NCI-H226 (cell line): ENCODE results near the gene TIGD3.
A peak's percentile ranks its signal among the peaks of the same experiment; 100 is the strongest.

ENCODE experiments used
- DNase-seq: peaks from one replicate; pipeline ENCODE4 v3.0.0-alpha.2; 2015

Gene TIGD3

DNA sequence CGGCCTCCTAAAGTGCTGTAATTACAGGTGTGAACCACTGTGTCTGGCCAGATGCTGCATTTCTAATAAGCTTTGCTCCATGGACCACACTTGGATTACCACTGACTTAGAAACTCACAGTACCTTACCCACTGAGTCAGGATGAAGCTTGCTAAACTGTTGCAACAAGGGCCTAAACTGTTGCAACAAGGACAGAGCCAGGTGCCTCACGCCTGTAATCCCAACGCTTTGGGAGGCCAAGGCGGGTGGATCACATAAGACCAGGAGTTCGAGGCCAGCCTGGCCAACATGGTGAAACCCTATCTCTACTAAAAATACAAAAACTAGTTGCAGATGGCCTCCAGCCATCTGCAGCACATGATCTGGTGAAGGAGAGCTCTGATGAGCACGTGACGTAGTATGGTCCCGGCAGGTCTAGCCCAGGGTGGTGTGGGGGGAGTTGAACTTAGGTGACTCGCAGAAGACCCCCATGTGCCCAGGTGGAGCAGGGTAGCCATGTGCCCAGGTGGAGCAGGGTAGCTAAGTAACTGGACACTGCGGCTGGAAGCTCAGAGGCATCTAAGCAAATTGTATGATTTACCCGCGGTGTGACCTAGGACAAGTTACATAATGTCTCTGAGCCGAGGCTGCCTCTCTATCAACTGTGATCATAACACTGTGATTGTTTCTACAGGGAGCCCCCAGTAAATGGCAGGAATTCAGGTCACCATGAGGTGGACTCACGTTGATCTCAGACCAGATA, 19.5 kb downstream of the TIGD3 start:
- DNase-seq = no peak

DNA sequence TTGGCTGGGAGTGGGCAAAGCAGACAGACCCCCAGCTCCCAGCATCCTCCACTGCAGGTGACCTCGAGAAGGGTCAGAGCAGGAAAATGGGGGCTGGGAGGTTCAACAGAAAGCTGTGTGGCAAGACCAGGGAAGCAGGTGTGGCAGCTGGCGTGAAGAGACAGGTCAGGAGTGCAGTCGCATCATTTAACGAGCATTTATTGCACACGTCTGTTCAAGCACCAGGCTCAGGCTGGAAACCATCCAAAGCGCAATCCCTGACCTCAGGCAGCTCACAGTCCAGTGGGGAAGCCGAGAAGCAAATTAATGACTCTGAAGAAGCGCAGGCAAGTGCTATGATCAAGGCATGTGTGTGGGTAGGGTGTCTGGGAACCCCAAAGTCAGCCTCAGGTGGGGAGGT, 20.5 kb downstream of the TIGD3 start:
- no peak for DNase-seq

DNA sequence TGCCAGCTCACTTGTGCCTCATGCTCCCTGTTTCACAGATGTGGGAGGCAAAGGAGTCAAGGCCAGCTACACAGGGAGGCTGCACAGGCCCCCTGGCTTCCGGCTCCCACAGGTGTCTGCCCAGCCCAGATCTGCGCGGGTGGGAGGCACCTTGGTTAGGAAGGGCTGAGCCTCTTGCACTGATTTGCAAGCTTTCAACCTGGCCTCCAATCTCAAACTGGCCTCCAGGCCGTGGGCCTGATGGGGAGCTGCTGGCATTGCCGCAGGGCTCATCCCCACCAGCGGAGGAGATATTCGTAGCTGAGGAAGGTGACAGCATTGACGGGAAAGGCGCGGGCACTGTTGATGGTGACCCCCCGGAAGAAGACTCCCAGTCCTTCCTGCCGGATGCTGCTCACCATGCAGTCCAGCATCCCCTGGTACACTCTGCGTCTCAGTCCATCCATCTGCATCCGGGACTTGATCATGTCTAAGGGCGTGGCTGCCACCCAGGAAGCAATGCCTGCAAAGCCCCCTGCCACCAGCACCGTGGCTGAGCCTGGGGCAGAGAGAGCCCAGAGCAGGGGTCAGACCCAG, 21.7 kb downstream of the TIGD3 start:
- DNase-seq = no peak

DNA sequence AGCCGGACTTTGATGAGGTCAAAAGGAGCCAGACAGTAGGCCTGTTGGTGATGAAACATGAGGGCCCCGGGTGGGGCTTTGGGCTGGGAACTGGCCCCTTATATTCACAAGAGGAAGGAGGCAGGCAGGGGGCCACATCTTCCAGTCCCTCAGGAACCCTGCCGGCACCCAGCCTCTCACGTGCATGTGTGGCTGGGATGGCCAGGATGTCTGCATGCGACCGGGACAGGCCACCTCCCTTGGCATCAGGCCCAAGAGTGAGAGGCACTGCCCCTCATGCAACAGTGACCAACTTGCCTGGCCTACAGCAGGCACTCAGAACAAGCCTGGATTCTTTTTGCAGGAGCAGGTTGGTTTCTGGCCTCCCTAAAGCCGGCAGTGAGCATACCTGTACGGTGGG, 22.5 kb downstream of the TIGD3 start:
- DNase-seq = no peak

DNA sequence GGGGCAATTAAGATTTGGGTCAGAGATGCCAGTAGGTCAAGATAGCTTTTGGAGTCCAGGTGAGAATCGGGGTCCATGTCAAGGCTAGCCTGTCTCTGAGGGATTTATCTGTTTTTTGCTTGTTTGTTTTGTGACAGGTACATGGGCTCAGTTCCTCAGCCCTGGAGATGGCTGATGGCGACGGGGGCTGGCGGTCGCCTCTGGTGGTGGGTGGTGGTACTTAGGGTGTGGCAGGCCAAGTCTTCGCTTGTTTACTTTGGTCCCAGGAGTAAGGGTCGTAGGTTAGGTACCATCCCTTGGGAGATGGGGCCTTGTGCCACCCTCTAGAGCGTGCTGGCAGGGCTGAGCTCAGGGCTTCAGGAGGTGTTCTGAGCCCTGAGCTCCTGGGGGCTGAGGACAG, 23.2 kb downstream of the TIGD3 start:
- DNase-seq = no peak

DNA sequence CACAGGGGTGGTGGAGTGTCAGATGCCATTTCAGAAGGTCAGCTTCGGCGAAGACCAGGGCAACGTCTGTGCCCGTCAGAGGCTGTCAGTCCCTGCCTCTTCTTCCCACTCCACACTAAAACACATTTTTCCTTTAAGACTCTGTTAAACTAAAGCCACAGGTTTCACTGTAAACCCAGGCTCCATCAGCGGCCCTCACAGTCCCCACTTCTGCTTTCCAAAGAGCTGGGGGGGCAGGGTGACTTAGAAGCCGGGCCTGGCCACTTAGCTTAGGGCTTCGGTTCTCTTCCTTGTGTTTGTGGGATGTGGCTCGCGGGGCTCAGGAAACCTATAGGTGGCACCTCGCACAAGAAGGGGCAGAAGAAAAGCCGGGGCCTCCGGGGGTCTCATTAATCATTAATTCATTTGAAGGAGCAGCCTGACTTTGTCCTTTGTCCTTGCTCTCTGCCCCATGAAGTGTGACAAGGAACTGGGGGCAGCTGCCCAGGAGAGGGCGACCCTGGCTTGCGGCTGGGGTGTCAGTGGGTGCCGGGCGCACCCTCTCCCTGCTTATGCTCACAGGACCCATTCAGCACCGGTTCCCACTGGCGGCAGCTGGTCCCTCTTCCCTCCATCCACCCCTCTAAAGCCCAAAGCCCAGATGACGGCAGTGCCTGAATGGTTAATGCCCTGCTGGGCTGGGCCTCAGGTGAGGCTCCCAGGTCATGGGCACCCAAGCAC, 23.8 kb downstream of the TIGD3 start:
- no peak for DNase-seq

DNA sequence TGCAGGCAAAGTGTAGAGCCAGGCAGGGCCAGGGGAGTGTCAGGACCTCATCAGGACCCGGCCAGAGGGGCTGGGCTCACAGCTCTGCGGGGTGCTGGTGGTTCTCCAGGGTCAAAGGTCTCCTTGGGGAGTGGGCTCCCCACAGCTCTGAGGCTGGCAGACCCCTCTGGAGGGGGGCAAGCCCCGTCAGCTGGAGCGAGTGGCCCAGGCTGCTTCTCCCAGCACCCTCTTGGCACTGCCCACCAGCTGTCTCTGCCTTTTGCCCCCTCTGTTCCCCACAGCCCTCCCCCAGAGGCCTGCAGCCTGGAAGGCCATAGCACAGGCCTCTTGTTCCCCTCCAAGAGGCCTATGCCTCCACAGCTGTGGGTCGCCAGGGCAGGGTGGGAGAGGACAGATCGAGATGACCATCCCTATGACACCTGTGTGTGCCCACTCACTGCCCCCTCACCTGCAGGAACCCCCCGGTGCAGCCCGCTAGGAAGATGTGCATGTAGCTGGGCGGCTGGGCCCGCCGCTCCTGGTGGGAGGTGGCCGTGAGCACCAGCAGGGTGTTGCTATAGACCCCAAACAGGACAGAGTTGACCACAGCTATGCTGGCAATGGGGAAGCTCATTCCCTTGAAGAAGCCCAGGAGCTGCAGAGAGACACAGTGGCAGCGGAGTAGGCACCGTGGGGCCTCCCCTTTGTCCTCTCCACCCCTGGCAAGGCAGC, 24.5 kb downstream of the TIGD3 start:
- DNase-seq = no peak

DNA sequence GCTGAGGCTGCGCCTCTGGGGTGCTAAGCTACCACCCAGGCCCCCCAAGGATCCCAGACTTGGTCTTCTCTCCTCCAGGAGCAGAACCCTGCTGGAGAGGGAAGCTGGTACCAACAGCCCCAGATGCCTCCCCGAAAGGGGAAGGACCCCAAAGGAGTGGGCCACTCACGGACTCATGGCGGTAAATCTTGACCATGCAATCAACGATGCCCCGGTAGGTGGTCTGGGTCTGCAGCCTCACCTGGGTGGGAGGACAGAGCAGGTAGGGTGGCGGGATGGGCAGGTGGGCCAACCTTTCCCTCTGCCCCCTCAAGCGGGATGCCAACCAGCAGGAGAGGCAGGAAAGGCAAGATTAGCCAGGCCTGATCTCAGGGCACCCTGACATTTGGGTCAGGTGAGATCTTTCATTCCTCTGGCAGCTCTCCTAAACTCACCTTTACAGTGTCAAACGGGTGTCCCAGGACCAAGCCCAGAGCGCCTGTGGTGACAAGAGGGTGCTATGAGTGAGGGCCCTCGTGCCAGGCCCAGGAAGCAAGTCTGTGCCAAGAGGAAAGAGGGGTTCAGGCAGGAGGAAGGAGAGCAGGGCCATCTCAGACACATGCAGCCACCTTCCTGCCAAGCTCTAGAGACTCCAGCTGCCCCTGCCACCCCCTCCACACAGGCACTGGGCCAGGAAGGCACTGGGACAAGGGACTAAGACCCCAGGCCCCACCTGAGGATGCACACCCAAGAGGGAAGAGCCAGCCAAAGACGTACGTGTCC, 25.3 kb downstream of the TIGD3 start:
- no peak for DNase-seq

DNA sequence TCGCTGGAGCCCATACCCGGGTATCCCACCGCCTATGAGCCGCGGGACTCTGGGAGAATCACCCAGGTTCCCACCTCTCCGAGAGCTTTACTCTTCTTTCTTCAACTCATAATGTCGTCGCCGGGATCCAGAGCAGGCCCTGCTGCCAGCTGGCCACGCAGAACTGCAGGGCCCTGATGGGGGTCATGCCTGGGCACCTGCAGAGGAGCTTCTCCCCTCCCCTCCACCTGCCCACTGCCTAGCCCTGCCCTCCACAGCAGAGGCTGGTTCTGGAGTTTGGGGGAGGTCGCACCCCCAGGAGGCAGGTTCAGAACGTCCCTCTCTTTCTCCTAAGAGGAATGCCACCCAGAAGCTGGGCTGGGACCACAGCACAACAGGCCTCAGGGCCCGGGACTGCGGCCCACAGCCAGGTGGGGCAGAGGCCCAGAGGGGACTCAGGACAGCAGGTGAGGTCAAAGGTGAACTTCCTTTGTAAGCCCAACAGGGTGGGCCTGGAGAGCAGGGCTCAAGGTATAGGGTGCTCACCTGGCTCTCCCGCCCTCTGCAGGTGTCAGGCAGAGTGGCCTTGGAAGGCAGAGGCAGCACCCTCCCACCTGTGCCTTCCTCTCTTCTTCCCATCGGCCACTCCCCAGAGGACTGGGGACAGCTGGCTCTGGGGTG, 26.0 kb downstream of the TIGD3 start:
- no peak for DNase-seq

DNA sequence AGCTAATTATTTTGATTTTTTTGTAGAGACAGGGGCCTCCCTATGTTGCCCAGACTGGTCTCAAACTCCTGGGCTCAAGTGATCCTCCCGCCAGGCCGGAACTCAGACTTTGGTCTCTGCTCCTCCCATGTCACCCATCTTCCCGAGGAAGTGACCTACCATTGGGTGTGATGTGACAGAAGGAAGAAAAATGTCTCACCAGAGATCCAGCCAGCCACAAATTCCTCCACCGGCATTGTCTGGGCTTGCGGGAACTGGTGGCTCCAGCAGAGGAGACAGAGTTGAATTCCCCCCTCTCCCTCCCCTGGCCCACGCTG, 27.1 kb downstream of the TIGD3 start:
- no peak for DNase-seq

- peak; percentile 98 for DNase-seq
Observed at GRCh38 chr11:65382033-65382803, 27.7 kb downstream of the TIGD3 start, which contains the start of gene SLC25A45. TSS of gene SLC25A45 (minus strand) at chr11:65382646. CDS start at chr11:65381951, 695 bp downstream.

DNA sequence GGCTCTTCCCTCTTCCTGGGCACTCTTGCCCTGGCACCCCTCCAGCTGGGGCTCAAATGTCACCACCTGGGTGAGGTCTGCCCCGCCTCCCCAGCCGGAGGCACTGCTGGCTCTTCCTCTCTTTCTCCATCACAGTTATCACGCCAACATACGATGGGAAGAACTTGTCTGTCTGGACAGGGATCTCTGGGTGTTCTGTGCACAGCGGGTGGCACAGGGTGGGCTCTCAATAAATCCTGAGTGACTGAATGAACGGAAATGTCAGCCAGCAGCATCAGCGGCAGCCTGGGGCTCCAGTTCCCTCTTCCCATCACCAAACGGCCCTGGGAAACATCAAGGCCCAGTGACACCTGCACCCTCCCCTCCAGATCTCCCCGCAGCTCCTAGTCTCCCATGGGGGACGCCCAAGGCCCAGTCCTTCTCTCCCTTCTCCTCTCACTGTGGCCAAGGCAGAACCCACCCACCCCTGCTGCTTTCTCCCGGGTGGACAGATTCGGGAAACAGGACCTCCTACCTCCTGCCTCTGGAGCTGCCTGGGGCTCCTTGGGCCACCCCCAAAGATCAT, 28.3 kb downstream of the TIGD3 start:
- no peak for DNase-seq

GRCh38 chr11:65383778-65384177, 29.2 kb downstream of the TIGD3 start:
- no peak for DNase-seq

DNA sequence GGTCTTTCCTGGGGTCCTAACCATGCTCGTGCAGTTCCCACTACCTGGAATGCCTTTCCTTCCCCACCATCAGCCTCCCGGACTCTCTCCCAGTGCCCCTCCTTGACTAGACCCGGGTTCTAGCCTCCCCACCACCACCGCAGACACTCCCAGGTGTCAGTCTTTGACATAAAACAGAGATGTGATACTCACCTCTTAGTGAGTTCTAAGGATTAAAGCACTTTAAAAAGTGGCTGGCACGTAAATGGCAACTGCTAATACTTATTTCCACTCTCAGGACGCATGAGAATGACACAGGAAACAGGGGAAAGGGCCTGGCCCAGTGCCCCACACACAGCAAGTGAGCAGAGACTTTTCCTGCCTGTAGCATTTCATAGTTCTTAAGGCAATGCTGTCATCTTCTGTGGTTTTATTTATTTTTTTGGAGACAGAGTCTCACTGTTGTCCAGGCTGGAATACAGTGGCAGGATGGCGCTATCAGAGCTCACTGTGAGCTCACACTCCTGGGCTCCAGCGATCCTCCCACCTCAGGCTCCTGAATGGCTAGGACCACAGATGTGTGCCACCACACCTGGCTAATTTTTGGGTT, 29.8 kb downstream of the TIGD3 start:
- DNase-seq = no peak

- DNase-seq = peak; percentile 70
Observed at GRCh38 chr11:65386307-65387140, 32.0 kb downstream of the TIGD3 start, which contains the start of gene FRMD8. TSS of gene FRMD8 (plus strand) at chr11:65386637. CDS start at chr11:65387037, 400 bp downstream.

DNA sequence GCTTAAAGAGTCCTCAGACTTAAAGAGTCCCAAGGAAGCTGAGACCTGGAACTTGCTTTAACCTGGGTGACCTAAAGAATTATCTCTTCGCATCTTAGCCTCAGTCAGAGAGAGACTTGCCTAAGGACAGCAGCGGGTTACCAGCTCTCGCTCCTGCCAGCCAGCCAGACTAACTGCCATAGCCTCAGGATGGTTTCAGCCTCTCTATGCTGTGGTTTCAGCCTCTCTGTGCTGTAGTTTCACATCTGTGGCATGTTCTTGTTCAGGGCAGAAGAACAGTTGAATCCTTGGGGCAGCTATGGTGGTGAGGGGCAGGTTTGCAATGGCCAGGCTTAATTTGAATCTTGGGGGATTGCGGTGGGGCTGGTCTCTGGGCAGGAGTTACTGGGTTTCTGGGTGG, 34.2 kb downstream of the TIGD3 start:
- DNase-seq = no peak

DNA sequence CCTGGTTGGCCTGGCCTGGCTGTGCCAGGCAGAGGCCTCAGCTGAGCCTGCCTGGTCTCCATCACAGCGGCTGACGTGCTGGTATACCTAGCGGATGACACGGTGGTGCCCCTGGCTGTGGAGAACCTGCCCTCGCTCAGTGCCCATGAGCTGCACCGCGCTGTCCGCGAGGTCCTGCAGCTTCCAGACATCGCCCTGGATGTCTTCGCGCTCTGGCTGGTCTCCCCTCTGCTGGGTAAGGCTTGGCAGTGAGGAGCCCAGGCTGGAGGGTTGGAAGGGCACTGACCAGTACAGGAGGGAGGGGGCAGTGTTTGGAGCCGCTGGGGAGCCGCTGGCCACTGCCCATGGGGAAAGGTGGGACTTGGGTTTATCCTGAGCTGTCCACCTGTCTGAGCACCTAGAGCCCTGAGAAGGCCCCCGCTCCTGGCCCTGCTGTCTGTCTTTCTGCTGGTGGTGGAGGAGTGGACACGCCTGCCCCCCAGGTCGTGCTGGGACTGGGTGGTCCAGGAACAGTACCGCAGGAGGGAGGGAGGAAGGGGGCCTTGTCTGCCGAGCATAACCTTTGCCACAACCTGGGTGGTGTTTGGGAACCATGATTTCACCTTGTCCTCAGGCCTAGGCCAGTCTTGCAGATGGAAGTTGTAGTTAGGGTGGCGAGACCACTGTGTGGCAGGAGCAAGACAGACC, 34.9 kb downstream of the TIGD3 start:
- DNase-seq = no peak

- peak; percentile 47 for DNase-seq
Observed at GRCh38 chr11:65390099-65390941, 35.8 kb downstream of the TIGD3 start.
